Measurements from ENCODE around the gene RNPS1. TPM values are rescaled to one million over a fixed set of nuclear protein-coding genes. Genes with fewer than 3 reads are reported as not detected.

Gene RNPS1
- total RNA-seq, 1 experiment from 2014 or later: 131 TPM

GRCh38 chr16:2278272-2278608 lies 10.3 kb upstream of the RNPS1 start:
- Histone ChIP-seq H3K36me3 (ENCODE audit: low read depth, low read length) (no peaks in the 10 kb centered on the region), H3K4me1 (ENCODE audit: insufficient read depth, low read length) (no peaks in the 10 kb centered on the region), H3K9ac (ENCODE audit: low read length) (no peak overlapping the region), H3K27ac (ENCODE audit: low read length) (no peak overlapping the region), H3K4me2 (ENCODE audit: low read length) (no peak overlapping the region), H3K79me2 (ENCODE audit: low read length) (no peaks in the 10 kb centered on the region), H2AFZ (ENCODE audit: low read length) (no peak overlapping the region), H3K4me3 (ENCODE audit: low read length) (no peak overlapping the region), H3F3A (ENCODE audit: low read length, unreplicated experiment) (no peaks in the 10 kb centered on the region), H3K9me2 (replicated peaks; ENCODE audit: low read length) (no peaks in the 10 kb centered on the region), H3K9me3 (ENCODE audit: low read length) (no peaks in the 10 kb centered on the region), H4K20me1 (ENCODE audit: low read length) (no peaks in the 10 kb centered on the region), H3K27me3 (ENCODE audit: low read length) (no peaks in the 10 kb centered on the region)
- CTCF ChIA-PET: no interaction called here
- no peak for ATAC-seq
- POLR2A ChIA-PET (ENCODE audit: unreplicated experiment): no interaction called here
- intact Hi-C loops (cut with micrococcal nuclease): no loop called here
- DNase-seq: no peak
- TF ChIP-seq CTCF (conservative IDR thresholded peaks at IDR 0.05; ENCODE audit: low read depth, low read length) (0 out of 2 replicates have a peak, but pooled peaks have one; percentile 12), EZH2phosphoT487 (IDR thresholded peaks at IDR 0.05; ENCODE audit: borderline replicate concordance, low read length) (no peak)
- BruUV-seq (replicated peaks): no TSS peak

GRCh38 chr16:2277466-2278271 lies 9.7 kb upstream of the RNPS1 start:
- intact Hi-C loops (cut with micrococcal nuclease): no loop called here
- Histone ChIP-seq H3K9ac (ENCODE audit: low read length) (no peak overlapping the region), H3K4me1 (ENCODE audit: insufficient read depth, low read length) (no peaks in the 10 kb centered on the region), H3K79me2 (ENCODE audit: low read length) (no peaks in the 10 kb centered on the region), H3K9me2 (replicated peaks; ENCODE audit: low read length) (no peaks in the 10 kb centered on the region), H4K20me1 (ENCODE audit: low read length) (no peaks in the 10 kb centered on the region), H3K27me3 (ENCODE audit: low read length) (no peaks in the 10 kb centered on the region), H3K4me2 (ENCODE audit: low read length) (no peak overlapping the region), H3K27ac (ENCODE audit: low read length) (no peak overlapping the region), H3F3A (ENCODE audit: low read length, unreplicated experiment) (no peaks in the 10 kb centered on the region), H3K4me3 (ENCODE audit: low read length) (no peak overlapping the region), H2AFZ (ENCODE audit: low read length) (no peak overlapping the region), H3K36me3 (ENCODE audit: low read depth, low read length) (no peaks in the 10 kb centered on the region), H3K9me3 (ENCODE audit: low read length) (no peaks in the 10 kb centered on the region)
- ChIA-PET CTCF (no interaction called here), POLR2A (ENCODE audit: unreplicated experiment) (no interaction called here)
- BruUV-seq (replicated peaks): no TSS peak
- ATAC-seq (no peak), DNase-seq (no peak)
- no peak for TF ChIP-seq CTCF (conservative IDR thresholded peaks at IDR 0.05; ENCODE audit: low read depth, low read length)
- TF ChIP-seq EZH2phosphoT487 (IDR thresholded peaks at IDR 0.05; ENCODE audit: borderline replicate concordance, low read length): no peak
- no peak for TF ChIP-seq EZH2 (IDR thresholded peaks at IDR 0.05; ENCODE audit: low read length, unreplicated experiment)

DNA sequence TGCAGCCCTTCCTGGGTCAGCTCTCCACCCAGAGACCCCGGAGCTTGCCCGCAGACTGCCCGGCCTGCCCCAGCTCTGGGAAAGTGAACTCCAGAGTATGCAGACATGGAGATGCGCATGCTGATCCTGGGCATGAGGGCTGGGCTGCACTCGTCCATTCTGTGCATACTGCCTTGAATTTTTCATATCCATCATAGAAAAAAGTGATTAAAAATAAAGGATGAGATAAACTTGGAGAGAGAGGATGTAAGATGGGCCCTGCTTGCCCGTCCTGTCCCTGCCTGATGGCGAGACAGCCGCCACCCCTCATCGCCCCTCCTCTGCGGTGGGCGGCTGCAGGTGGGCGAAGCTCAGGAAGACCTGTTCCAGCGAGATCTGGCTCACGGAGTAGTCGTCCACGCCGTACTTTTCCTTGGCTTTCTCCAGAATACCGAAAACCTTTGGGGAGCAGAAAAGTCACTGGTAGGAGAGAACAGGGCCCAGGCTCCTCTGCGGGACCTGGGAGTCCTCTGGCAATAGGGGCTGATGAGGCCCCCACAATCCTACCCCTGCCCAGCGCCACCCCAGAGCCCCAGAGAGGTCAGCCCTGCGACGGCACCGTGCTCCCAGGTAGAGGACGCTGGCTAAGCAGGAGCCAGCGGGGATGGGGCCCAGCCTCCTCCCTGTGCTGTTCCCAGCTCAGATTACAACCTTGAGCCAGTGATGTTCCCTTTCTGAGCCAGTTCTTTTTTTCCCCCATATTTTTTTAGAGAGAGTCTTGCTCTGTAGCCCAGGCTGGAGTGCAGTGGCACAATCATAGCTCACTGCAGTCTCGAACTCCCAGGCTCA lies 8.7 kb upstream of the RNPS1 start:
- no peak overlapping the region for H3K4me2 ChIP-seq (ENCODE audit: low read length)
- intact Hi-C loops (cut with micrococcal nuclease): no loop called here
- ATAC-seq (no peak), DNase-seq (no peak)
- BruUV-seq (replicated peaks): no TSS peak
- no peak overlapping the region for H3K27ac ChIP-seq (ENCODE audit: low read length)
- no peak overlapping the region for H3K9ac ChIP-seq (ENCODE audit: low read length)
- TF ChIP-seq CTCF (conservative IDR thresholded peaks at IDR 0.05; ENCODE audit: low read depth, low read length) (no peak), EZH2phosphoT487 (IDR thresholded peaks at IDR 0.05; ENCODE audit: borderline replicate concordance, low read length) (no peak), EZH2 (IDR thresholded peaks at IDR 0.05; ENCODE audit: low read length, unreplicated experiment) (no peak)
- H3F3A ChIP-seq (ENCODE audit: low read length, unreplicated experiment): no peaks in the 10 kb centered on the region
- H3K36me3 ChIP-seq (ENCODE audit: low read depth, low read length): no peaks in the 10 kb centered on the region
- no peaks in the 10 kb centered on the region for H3K4me1 ChIP-seq (ENCODE audit: insufficient read depth, low read length)
- H3K9me3 ChIP-seq (ENCODE audit: low read length): no peaks in the 10 kb centered on the region
- no peaks in the 10 kb centered on the region for H3K27me3 ChIP-seq (ENCODE audit: low read length)
- no peak overlapping the region for H2AFZ ChIP-seq (ENCODE audit: low read length)
- H3K4me3 ChIP-seq (ENCODE audit: low read length): no peak overlapping the region
- CTCF ChIA-PET: no interaction called here
- no peaks in the 10 kb centered on the region for H3K79me2 ChIP-seq (ENCODE audit: low read length)
- POLR2A ChIA-PET (ENCODE audit: unreplicated experiment): no interaction called here
- no peaks in the 10 kb centered on the region for H3K9me2 ChIP-seq (replicated peaks; ENCODE audit: low read length)
- H4K20me1 ChIP-seq (ENCODE audit: low read length): no peaks in the 10 kb centered on the region
